Adipocyte (in vitro differentiated cells): ENCODE measurements around the gene HOXB2.

ENCODE experiments used
- DNase-seq: peaks from one replicate; pipeline ENCODE4 v3.0.0-alpha.2; 2015; ENCODE audit warnings: low read depth
- H3K27me3 ChIP-seq: replicated peaks from 2 replicates; pipeline ENCODE4 v1.7.0; 2013; ENCODE audit warnings: mild to moderate bottlenecking, low read length, moderate library complexity; ENCODE audit not compliant: control insufficient read depth, insufficient read depth
- H3K36me3 ChIP-seq: 2 replicates; pipeline ENCODE4 v1.7.0; 2013; ENCODE audit warnings: low read length, mild to moderate bottlenecking, moderate library complexity; ENCODE audit not compliant: control insufficient read depth, insufficient read depth, severe bottlenecking
- H3K4me1 ChIP-seq: 2 replicates; pipeline ENCODE4 v1.7.0; 2013; ENCODE audit warnings: mild to moderate bottlenecking, low read length, moderate library complexity; ENCODE audit not compliant: control insufficient read depth, insufficient read depth
- H3K4me3 ChIP-seq: 2 replicates; pipeline ENCODE4 v1.7.0; 2013; ENCODE audit warnings: mild to moderate bottlenecking, low read length, moderate library complexity
- H3K9ac ChIP-seq: 2 replicates; pipeline ENCODE4 v1.7.0; 2013; ENCODE audit warnings: mild to moderate bottlenecking, low read length, moderate library complexity
- H3K9me3 ChIP-seq: 2 replicates; pipeline ENCODE4 v1.7.0; 2013; ENCODE audit warnings: mild to moderate bottlenecking, low read length, moderate library complexity; ENCODE audit not compliant: control insufficient read depth

The HOXB2 gene

DNA sequence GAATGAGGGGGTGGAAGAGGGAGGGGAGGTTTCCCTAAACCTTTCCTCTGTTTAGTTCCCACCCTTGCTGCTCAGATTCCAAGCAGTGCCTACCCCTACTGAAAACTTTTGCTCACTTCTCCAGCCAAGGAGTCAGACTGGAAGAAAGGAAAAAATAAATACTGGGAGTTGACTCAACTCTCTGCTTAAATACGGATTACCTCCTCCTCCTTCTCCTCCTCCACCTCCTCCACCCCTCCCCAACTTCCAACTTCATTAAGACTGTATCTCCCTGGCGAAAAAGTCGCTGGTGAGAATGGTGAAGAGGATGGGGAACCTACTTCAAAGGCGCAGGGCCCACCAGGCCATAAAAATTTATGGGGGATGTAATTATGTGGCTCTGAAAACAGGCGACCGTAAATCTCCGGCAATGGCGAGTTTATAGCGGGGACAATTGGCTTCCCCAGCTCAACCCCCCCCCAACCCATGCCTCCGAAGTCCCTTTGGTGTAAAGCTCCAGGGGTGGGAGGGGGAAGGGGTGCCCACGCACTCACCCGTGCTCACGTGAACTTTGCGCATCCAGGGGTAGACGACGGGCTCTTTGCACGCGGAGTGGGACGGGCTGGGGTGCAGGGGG is 32.5 kb upstream of the HOXB2 start:
- Histone ChIP-seq H3K27me3 (no peaks in the 10 kb centered on the region), H3K9ac (peak overlapping the region; percentile 93), H3K4me1 (peaks cover 62% of the 10 kb centered on the region), H3K4me3 (peak overlapping the region; percentile 87), H3K9me3 (no peaks in the 10 kb centered on the region), H3K36me3 (no peaks in the 10 kb centered on the region)
- DNase-seq: no peak

DNA sequence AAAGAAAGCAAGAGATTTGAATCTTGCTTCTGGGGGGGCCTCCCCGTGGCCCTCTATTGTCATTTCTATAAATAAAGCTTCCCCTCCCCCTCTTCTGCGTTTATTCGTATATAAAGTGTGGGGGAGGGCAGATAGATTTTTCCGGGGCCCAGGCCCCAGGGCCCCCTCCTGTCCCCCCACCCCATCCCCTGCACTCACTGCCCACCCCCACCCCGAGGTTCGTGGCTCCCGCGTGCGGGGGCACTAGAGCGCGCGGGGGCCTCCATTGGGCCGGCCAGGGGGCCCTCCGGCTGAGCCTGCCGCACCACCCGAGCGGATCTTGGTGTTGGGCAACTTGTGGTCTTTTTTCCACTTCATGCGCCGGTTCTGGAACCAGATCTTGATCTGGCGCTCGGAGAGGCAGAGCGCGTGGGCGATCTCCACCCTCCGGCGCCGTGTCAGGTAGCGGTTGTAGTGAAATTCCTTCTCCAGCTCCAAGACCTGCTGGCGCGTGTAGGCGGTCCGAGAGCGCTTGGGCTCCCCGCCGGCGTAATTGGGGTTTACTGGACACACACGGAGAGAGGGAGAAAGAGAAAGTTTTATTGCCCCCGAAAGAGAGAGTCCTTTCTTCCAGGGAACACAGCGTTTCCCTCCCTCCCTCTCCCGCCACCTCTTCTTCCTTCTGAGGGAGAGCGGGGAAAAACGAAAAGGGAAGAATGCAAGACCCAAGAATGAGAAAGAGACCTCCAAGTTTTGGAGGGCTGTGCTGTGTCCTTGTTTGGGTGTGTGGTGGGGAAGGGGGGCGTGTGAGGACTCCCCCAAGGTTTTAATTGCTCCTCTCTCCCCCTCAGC is 31.8 kb upstream of the HOXB2 start:
- peak overlapping the region; percentile 93 for H3K9ac ChIP-seq
- peak overlapping the region; percentile 87 for H3K4me3 ChIP-seq
- peaks cover 68% of the 10 kb centered on the region for H3K4me1 ChIP-seq
- DNase-seq: no peak
- H3K27me3 ChIP-seq: no peaks in the 10 kb centered on the region
- no peaks in the 10 kb centered on the region for H3K9me3 ChIP-seq
- no peaks in the 10 kb centered on the region for H3K36me3 ChIP-seq

DNA sequence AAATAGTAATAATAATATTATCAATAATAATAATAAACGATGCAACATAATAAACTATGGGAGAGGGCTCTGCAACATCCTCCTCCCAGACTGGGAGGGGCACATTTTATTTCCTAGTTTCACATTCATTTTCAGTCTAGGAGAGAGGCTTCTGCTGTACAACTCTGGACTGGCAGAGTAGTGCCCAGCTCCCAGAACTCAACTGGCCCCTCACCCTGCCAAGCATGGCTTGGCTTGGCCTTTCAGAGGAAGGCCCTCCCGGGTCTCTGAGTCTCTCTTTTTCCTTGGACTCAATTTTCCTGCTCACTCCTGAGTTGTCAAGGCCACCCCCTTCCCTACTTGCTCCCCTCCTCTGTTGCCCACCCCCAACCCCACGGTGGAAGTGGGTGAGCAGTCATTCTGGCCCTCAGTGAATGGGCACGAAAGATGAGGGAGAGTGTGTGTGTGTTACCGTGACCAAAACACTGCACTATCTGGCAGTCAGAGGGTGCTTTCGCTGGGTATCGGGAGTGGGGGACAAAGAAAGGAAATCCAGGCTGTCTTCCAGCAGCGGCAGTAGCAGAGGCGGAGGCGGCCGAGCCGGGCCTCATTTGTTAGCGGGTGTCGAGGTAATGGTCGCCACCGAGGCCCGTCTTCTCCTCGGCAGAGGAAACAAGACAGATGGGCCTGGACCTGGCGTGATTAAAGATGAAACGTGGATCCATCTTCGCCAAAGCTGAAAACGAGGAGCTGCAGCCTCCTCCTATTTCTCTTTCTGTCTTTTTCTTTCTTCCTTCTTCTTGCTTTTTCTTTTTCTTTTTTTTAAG is 31.0 kb upstream of the HOXB2 start:
- Histone ChIP-seq H3K9ac (peak overlapping the region; percentile 88), H3K4me1 (peaks cover 68% of the 10 kb centered on the region), H3K9me3 (no peaks in the 10 kb centered on the region), H3K36me3 (no peaks in the 10 kb centered on the region), H3K4me3 (peak overlapping the region; percentile 73), H3K27me3 (no peaks in the 10 kb centered on the region)
- no peak for DNase-seq

DNA sequence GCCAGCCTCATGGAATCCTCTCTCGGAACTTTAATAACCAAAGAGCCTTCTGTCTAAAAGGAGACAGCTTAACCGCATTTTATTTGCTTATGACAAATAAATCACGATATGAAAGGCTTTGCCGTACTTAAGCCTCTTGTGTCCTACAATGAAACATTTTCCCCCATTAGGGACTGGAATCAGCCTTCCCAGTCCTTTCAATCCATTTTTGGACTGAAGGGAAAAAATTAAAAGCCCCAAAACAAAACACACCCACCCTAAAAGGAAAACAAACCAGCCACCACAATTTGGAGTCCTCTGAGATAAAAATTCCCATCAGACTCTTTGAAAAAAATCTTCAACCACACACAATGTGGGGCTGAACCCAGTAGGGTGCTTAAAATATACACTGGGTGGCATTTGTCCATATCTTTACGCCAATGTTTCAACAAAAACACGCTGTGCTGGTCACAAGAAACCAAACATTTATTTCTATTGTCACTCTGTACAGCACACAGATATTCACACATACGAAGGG is 30.2 kb upstream of the HOXB2 start:
- Histone ChIP-seq H3K4me3 (peak overlapping the region; percentile 73), H3K4me1 (peaks cover 70% of the 10 kb centered on the region)
- no peak for DNase-seq

GRCh38 chr17:48574505-48575065 is 29.7 kb upstream of the HOXB2 start:
- H3K27me3 ChIP-seq: no peaks in the 10 kb centered on the region
- peak overlapping the region; percentile 73 for H3K4me3 ChIP-seq

More for the DNA sequence above, 30.2 kb upstream of the HOXB2 start:
- Histone ChIP-seq H3K9ac (peak overlapping the region; percentile 88), H3K36me3 (no peaks in the 10 kb centered on the region), H3K27me3 (no peaks in the 10 kb centered on the region), H3K9me3 (no peaks in the 10 kb centered on the region)

DNA sequence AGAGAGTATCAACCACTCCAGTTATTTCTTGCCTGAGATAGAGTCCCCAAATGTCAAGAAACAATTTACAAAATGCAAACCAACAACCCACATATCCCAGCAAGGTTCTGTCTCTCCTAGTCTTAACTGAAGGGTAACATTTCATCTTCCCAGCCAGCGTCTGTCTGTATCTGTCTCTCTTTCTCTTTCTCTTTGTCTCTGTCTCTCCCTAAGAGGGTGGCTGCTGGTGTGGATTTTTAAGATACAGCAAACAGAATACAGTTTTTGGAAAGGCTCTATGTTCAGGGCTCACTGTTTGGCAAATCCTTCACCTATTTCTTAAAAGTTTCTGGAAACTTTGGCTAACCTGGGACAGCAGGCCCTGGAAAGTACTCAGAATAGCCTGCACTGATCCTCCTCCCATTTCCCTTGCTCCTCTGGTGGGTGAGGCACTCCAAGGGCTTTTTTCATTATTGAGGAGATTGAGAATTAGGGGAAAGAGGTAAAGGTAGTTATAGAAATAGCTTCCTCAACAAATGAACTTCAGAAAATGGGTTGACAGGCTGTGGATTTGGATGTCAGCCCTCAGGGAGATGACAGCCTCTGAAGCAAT is 27.0 kb upstream of the HOXB2 start:
- Histone ChIP-seq H3K27me3 (no peaks in the 10 kb centered on the region), H3K4me3 (peak overlapping the region; percentile 73), H3K9me3 (no peaks in the 10 kb centered on the region), H3K36me3 (no peaks in the 10 kb centered on the region), H3K9ac (peak overlapping the region; percentile 88), H3K4me1 (peaks cover 88% of the 10 kb centered on the region)
- no peak for DNase-seq

More at GRCh38 chr17:48574505-48575065, 29.7 kb upstream of the HOXB2 start:
- Histone ChIP-seq H3K4me1 (peaks cover 75% of the 10 kb centered on the region), H3K9me3 (no peaks in the 10 kb centered on the region), H3K36me3 (no peaks in the 10 kb centered on the region), H3K9ac (peak overlapping the region; percentile 88)
- DNase-seq: no peak

GRCh38 chr17:48571024-48571818 is 26.3 kb upstream of the HOXB2 start:
- no peaks in the 10 kb centered on the region for H3K27me3 ChIP-seq
- peaks cover 85% of the 10 kb centered on the region for H3K4me1 ChIP-seq
- H3K9ac ChIP-seq: peak overlapping the region; percentile 88
- no peaks in the 10 kb centered on the region for H3K36me3 ChIP-seq
- no peaks in the 10 kb centered on the region for H3K9me3 ChIP-seq
- DNase-seq: no peak
- peak overlapping the region; percentile 73 for H3K4me3 ChIP-seq

DNA sequence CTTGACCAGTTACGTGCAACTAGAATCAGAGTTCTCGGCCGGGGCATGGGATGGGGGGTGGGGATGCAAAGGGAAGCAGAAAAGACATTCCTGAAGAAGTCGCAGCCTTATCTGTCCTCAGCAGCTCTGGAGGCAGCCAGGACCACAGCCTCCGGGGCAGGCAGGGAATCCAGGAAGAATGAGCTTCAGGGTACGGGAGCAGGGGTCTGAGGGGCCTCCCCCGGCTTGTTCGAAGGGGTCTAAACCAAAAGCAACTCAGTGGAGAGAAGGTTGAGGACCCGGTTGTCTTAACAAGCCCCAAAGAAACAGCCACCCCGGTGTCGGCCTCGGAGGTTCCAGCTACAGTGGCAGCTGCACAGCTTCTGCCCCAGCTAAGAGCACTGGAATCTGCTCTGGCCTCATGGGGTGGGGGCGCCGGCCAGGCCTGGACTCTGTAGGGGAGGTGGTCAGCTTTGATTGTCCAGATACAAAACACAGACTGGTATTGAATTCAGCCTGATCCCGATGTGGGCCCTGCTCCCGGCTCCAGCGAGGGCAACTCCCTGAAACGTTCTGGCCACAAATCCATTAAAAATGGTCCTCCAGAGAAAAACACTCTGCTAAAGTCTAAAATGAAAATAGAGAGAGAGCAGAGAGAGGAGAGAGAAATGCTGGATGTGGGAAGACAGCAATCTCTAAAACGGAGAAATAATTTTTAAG is 25.6 kb upstream of the HOXB2 start:
- Histone ChIP-seq H3K27me3 (no peaks in the 10 kb centered on the region), H3K4me3 (peak overlapping the region; percentile 73), H3K36me3 (no peaks in the 10 kb centered on the region), H3K9me3 (no peaks in the 10 kb centered on the region), H3K9ac (peak overlapping the region; percentile 88), H3K4me1 (peaks cover 78% of the 10 kb centered on the region)
- DNase-seq: no peak

DNA sequence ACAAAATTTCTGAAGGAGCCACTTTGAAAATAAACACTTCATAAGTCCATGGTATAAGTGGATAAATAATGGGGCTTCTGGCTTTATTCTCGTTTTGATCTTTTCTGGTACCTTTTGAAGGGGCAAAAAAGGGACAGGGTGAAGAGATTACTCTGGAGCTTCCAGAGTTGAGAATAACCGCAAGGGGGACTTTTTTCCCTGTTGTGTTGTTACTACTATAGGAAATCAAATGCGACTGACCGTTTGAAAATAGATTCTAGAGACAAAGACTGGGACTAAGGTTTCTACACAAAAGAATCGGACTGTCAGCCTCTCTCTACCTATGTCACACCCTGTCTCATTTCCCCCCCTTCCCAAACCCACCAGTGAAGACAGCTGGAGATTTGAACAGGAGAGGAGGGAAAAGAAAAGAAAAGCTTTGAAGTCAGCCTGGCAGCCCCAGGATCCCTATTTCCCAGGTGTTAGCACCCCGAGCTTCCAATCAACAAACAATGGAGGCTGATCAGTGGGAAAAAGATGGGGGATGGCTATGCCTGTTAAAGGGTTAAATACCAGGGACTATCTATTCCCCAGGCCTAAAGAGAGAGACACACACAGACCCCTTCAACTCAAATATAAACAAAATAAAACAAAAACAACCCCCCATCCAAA is 24.9 kb upstream of the HOXB2 start:
- Histone ChIP-seq H3K4me1 (peaks cover 81% of the 10 kb centered on the region), H3K27me3 (no peaks in the 10 kb centered on the region), H3K4me3 (peak overlapping the region; percentile 73), H3K9me3 (no peaks in the 10 kb centered on the region), H3K36me3 (no peaks in the 10 kb centered on the region), H3K9ac (peak overlapping the region; percentile 88)
- no peak for DNase-seq
